GM12892 (cell line): Measurements from ENCODE around the gene C5. TPM values are rescaled to one million over a fixed set of nuclear protein-coding genes. Genes with fewer than 3 reads are reported as not detected.
A peak's percentile ranks its signal among the peaks of the same experiment; 100 is the strongest.
"Not testable (repeated sequence)": the region's sequence is repeated elsewhere in the genome, so short reads cannot be mapped to it uniquely, and the experiment has no call there.

Source experiments
- DNase-seq: peaks from one replicate; pipeline ENCODE4 v3.0.0; 2011; ENCODE audit not compliant: insufficient read length
- FAIRE-seq: peaks from 2 replicates; lab custom pipeline; 2011; peaks lifted over from hg19 to GRCh38; lab: Jason Lieb, UNC
- POLR2A ChIP-seq: IDR thresholded peaks from 2 replicates; pipeline ENCODE4 v1.6.1; 2011; ENCODE audit warnings: low read depth, low read length, control low read depth
- POLR2AphosphoS5 ChIP-seq: IDR thresholded peaks from 2 replicates; pipeline ENCODE4 v1.6.1; 2011; ENCODE audit warnings: low read depth, low read length, control low read depth
- TAF1 ChIP-seq: IDR thresholded peaks from 2 replicates; pipeline ENCODE4 v1.6.1; 2011; ENCODE audit warnings: low read depth, mild to moderate bottlenecking, control low read depth, low read length, borderline replicate concordance
- polyA plus RNA-seq: library from polyadenylated mRNA; unstranded; fragments of >200 nt; gene quantifications from one replicate; pipeline ENCODE4 v1.2.1, GENCODE V29; 2012; ENCODE audit warnings: missing spikeins, inconsistent platforms; ENCODE audit not compliant: missing spikeins

The C5 gene
- 1.0 TPM for polyA plus RNA-seq

- no peak for DNase-seq
- no peak for FAIRE-seq
- TF ChIP-seq TAF1: no peak
- TF ChIP-seq POLR2AphosphoS5: no peak
- TF ChIP-seq POLR2A: no peak
These were observed at the start of gene C5 for GRCh38 chr9:121050128-121050988. C5 (minus strand) TSS chr9:121050275; CDS start chr9:121050246, 29 bp downstream.

- TF ChIP-seq POLR2AphosphoS5 (no peak), POLR2A (no peak), TAF1 (no peak)
- no peak for FAIRE-seq
- DNase-seq: no peak
These were observed 48.6 kb upstream of the C5 start for GRCh38 chr9:121098567-121099198.

DNA sequence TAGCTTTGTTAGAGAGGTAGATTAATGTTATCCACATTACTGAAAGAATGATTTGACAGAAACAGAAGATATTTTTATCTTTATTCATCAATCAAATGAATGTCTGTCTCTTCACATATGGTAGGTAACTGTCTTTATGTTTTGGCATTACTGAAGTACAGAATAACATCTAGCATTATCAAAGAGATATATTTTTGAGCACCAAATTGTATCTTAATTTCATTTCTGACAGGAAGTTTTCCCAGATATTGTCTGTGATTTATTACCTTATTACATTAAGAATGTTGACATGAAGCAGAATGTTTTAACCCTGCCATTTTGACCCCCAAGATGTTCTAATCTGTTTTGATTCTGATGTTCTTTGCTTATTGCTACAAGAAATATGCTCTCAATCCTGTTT lies 45.0 kb upstream of the C5 start:
- no peak for TF ChIP-seq POLR2A
- no peak for TF ChIP-seq TAF1
- no peak for TF ChIP-seq POLR2AphosphoS5
- FAIRE-seq (no peak), DNase-seq (no peak)

DNA sequence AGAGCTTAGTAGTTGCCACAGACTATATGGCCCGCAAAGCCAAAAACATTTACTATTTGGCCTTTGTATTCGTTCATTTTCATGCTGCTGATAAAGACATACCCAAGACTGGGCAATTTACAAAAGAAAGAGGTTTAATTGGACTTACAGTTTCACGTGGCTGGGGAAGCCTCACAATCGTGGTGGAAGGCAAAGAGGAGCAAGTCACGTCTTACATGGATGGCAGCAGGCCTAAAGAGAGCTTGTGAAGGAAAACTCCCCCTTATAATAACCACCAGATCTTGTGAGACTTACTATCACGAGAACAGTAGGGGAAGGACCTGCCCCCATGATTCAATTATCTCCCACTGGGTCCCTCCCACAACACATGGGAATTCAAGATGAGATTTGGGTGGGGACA lies 40.7 kb upstream of the C5 start:
- not testable (repeated sequence) for DNase-seq, FAIRE-seq

DNA sequence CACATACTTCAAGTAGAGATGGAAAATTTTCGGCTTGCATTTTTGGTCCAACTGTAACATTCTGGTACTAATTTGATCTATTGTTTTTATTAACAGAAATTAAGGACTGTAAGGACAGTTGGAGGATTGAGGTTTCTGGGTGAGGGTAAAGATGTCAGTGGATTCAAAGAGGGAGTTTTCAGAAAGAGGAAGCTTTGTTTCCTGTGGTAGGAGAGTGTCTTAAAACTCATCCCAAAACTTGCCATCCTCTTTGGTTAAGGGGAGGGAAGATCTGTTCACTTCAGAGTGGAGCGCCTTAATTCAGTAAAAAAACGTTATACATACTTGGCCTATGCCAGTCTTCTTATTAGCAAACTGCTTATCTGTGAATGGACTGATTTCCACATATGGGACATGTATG lies 38.5 kb upstream of the C5 start:
- no peak for TF ChIP-seq POLR2AphosphoS5
- no peak for TF ChIP-seq POLR2A
- TF ChIP-seq TAF1: no peak
- DNase-seq (no peak), FAIRE-seq (no peak)

- FAIRE-seq (no peak), DNase-seq (no peak)
- TF ChIP-seq TAF1: no peak
- no peak for TF ChIP-seq POLR2AphosphoS5
- no peak for TF ChIP-seq POLR2A
These were observed 35.6 kb upstream of the C5 start for GRCh38 chr9:121085661-121086060.

DNA sequence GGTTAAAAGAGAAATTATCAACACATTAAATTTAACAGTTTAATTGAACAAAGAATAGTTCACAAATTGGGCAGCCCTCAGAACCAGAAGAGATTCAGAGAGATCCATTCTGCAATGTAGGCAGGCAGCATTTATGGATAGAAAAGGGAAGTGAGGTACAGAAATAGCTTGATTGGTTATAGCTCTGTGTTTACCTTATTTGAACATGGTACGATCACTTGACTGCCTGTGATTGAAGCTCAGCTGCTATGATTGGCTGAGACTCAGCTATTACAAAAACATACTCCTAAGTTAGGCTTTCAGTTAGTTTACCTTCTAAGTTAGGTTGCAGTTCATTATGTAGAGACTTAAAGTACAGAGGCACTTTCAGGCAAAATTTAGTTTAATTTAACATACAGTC lies 32.0 kb upstream of the C5 start:
- TF ChIP-seq TAF1 (no peak), POLR2A (no peak), POLR2AphosphoS5 (no peak)
- no peak for FAIRE-seq
- no peak for DNase-seq

- FAIRE-seq (peak; percentile 61), DNase-seq (no peak)
- TF ChIP-seq POLR2A: no peak
- no peak for TF ChIP-seq POLR2AphosphoS5
- TF ChIP-seq TAF1: no peak
These were observed 25.4 kb upstream of the C5 start for GRCh38 chr9:121075251-121076036.

DNA sequence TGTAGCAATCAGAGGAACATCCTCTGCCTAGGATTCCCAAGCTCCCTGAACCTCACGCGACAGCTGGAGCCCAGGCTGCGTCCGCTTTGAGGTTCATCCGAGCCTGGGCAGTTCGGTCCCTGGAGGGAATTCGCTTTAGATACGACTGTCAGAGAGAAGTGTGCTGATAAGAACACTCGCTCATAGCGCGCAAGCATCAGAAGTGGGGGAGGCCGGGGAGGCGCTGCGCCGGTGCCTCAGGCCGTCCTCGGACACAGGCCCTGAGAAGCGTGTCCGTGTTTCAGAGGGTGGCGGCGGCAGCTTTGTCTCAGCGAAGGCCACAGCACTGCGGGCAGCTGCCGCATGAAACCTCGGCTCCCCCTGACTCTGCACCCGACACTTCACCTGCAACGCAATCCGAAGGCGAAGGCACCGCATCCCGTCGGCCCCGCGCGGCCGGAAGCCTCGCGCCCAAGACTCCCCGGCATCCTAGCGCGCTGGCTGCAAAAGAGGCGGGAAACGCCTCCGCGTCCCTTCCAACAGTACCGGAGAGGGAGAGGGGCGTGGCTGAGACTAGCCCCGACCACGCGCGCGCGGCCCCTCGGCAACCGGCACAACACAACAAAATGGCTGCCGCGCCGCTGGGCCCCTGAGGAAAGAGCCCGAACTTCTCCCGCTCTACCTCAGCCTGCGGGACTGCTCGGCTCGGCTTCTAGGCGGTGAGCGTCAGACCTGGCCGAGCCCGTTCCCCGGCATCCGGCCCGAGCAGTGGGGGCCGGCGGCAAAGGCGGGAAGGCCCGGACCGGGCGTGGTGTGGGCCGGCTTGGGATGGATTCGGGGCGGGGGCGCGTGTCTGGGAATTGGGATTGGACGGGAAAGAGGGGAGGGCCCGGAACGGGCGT lies 24.5 kb upstream of the C5 start, which contains the start of gene CNTRL:
Gene CNTRL, plus strand, starts transcription at position 586 of the 881 bp plus-strand sequence. CDS start 13,372 bp downstream, outside the sequence.
- TF ChIP-seq TAF1 (peak; percentile 70), POLR2AphosphoS5 (peak; percentile 87), POLR2A (peak; percentile 94)
- peak; percentile 85 for FAIRE-seq
- DNase-seq: peak; percentile 62

GRCh38 chr9:121073038-121073437 lies 23.0 kb upstream of the C5 start:
- no peak for TF ChIP-seq POLR2AphosphoS5
- TF ChIP-seq POLR2A: no peak
- TF ChIP-seq TAF1: no peak
- DNase-seq (no peak), FAIRE-seq (peak; percentile 62)
